ENCODE results near the gene TMEM192. TPM values are rescaled to one million over a fixed set of nuclear protein-coding genes. Genes with fewer than 3 reads are reported as not detected.
A peak's percentile ranks its signal among the peaks of the same experiment; 100 is the strongest.
"Not testable (repeated sequence)": the region's sequence is repeated elsewhere in the genome, so short reads cannot be mapped to it uniquely, and the experiment has no call there.

Gene TMEM192
- 12.5 and 14.9 TPM in 2 replicates for total RNA-seq (2014; rRNA removed)
- polyA plus RNA-seq (2012): 7.8 TPM

DNA sequence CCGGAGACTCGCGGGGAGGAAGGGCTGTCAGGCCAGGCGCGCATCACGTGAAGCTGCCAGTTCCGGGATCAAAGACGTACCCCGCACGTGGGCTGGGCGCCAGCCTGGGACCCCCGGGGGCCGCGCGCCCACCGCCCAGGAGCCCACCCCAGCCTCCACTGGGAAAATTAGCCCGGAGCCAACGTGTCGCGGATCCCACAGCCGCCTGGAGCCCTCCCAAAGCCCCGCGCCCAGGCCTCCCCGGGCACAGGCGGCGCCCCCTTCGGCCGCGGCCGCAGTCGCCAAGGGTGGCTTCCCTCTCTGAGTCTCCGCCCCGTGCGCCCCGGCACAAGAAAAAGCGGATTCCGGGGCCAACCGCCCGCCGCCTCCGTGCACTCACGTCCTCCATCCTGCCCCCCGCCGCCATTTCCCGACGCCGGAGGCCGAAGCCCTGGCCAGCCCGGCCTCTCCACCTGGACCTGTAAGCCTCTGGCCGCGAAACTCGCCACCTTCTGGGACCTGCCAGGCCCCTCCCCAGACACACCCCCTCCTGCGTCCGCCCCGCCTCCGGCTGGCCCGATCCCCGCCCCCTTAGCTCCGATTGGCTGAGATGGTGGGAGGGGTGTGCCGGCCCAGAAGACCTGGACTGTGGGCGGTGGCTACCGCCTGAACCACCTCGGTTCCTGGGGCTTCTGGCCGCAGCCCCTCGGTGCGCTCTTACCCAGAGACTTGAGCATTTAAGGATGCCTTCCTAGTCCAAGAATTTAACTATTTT lies at the start of gene TMEM192:
Gene TMEM192 (minus strand): TSS at position 493 of the 754 bp plus-strand sequence. CDS start 87 bp downstream, at position 406.
- peak; percentile 85 for DNase-seq (ENCODE audit: low read depth)

DNA sequence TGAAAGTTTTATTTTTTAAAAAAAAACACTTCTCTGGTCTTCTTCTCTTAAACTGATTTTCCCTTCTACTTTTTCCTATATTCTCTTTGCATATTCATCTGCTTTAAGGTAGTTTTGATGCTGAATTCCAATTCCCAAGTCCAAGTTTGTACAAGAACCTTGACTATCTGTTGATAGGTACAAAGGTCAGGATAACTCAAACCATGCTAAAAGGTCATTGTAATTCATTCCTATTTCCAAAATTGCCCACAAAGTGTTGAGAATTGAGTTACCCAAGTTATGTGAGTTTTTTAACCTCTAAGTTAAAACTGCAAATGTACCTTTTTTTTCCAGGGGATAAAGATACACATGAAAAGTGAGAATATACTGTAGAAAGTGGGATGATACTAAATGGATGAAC lies 46.1 kb upstream of the TMEM192 start:
- DNase-seq (ENCODE audit: low read depth): no peak

DNA sequence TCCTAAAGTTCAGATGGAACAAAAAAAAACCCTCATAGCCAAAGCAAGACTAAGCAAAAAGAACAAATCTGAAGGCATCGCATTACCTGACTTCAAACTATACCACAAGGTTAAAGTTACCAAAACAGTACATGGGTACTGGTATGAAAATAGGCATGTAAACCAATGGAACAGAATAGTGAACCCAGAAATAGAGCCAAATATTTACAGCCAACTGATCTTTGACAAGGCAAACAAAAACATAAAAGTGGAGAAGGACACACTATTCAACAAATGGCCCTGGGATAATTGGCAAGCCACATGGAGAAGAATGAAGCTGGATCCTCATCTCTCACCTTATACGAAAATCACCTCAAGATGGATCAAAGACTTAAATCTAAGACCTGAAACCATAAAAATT lies 44.2 kb upstream of the TMEM192 start:
- DNase-seq (ENCODE audit: low read depth): no peak

DNA sequence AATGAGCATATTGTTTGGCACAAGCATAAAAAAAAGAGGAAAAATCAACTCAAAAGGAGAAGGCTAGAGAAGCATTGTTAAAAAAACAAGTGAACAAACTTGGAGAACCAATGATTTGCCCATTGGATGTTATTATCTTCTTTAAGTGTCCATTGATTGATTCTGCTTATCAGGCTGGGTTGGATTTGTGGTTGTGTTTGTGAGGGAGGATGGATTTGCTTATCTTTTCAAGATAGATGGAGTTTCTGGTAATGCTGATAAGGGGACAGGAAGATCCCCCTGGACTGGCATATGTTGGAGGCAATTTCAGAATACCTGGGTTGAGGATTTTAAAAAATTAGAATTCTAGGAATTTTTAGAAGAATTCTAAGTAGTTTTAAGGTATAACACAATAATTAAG lies 41.8 kb upstream of the TMEM192 start:
- no peak for DNase-seq (ENCODE audit: low read depth)

DNA sequence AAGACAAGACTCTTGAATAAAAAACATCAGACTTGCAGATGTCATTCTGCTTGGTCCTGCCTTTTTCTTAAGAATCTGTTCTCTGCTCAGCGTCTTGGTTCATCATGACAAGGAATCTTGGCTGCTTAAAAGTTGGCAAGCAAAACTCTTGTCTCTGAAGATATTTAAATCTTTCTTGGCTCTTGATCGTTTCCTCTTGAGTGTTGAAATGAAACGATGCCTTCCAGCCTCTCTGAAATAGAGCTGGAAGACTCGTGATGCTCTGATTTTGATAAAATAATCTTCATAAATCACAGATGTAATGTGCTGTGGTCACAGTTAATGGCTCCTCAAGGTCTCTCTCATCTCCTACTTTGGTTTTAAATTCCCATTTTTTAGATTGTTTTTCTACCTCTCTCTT lies 39.9 kb upstream of the TMEM192 start:
- DNase-seq (ENCODE audit: low read depth): no peak

DNA sequence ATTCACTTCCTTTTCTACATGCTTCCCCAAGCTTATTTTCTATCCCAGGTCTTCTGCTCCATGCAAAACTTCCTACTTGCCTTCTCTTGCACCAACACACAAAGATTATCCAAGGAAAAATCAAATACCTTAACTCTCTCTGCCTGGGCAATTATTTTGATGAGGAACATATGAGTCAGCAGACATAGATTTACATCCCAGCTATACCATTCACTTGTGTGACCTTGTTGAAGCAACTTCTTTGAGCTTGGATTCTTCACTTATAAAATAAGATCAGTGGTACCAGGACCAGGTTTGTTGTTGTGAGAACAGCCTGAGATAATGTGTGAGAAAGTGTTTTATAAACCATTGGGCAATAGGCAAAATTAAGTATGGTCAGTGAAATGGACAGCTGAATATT lies 39.1 kb upstream of the TMEM192 start:
- DNase-seq (ENCODE audit: low read depth): no peak

DNA sequence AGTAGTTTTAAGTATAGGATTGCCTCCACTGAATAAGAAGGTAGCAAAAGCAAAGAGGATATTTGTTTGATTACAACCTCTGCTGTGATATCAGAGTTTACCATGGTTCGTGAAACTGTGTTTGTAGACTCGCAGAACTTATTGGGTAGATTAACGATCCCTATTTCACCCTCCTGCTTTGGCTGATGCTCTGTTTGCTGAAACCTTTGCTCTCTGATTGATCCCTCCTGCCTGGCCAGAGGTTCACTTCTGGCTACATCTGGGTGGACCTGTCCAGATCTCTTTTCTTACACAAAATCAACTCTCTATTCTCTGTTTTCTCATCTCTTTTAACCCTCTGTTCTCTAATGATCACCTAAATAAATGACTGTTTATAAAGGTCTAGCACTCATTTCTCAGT lies 37.9 kb upstream of the TMEM192 start:
- no peak for DNase-seq (ENCODE audit: low read depth)

DNA sequence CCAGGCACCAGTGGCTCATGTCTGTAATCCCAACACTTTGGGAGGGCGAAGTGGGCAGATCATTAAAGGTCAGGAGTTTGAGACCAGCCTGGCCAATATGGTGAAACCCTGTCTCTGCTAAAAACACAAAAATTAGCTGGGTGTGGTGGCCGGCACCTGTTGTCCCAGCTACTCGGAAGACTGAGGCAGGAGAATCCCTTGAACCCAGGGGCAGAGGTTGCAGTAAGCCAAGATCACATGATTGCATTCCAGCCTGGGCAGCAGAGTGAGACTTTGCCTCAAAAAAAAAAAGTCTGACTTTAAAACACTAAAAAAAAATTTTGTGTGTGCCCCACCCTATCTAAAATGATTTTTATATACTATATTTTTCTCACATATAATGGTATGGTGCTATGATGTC lies 26.2 kb upstream of the TMEM192 start:
- no peak for DNase-seq (ENCODE audit: low read depth)

DNA sequence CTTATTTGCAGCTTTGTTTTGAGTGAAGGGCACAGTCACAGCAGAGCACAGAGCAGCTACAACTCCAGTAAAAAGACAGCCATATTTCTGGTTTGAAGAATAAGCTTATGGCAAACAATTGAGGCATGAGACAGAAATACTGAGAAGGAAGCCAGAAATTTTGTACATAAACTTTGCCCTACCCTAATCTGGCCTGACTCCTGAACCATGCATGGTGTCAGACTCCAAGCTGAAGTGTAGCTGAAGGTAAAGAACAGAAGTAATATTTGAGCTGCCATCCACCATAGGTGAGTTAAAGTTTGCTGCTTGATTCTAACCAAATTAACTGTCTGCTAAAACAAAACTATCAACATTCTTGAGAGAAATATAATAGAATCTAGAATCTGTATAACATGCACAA lies 24.5 kb upstream of the TMEM192 start:
- DNase-seq (ENCODE audit: low read depth): no peak

DNA sequence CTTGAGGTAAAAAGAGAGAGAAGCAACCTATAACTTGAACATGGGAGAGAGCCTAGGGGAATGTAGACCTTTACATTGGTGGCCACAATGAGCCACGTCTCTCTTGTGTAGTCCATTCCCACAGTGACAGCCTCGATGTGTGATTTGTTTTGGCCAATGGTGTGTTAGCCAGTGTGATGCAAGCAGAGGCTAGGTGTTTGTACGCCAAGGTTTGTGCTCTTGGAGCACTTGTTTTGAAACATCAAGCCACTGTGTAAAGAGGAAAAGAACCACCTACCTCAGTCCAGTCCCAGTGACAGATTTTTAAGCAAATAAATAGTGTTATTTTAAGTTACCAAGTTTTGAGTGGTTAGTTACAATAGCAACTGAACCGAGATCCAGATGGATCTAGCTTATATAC lies 23.9 kb upstream of the TMEM192 start:
- no peak for DNase-seq (ENCODE audit: low read depth)

DNA sequence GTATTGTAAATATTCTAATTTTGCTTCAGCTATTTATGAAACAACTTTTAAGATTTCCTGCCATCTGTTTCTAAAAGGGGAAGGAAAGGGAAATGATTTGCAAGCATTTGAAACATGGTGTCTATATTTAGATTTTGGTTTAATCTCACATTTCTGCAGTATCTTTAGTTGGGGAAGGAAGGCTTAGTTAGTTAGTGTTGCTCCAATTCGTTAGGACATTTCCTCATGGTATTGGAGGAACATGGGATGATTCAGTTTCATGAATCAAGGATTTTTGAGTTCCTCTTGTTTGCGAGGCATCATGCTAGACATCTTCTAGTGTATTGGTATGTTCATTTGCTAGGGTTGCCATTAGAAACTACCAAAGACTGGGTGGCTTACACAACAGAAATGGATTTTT lies 20.5 kb upstream of the TMEM192 start:
- DNase-seq (ENCODE audit: low read depth): no peak

DNA sequence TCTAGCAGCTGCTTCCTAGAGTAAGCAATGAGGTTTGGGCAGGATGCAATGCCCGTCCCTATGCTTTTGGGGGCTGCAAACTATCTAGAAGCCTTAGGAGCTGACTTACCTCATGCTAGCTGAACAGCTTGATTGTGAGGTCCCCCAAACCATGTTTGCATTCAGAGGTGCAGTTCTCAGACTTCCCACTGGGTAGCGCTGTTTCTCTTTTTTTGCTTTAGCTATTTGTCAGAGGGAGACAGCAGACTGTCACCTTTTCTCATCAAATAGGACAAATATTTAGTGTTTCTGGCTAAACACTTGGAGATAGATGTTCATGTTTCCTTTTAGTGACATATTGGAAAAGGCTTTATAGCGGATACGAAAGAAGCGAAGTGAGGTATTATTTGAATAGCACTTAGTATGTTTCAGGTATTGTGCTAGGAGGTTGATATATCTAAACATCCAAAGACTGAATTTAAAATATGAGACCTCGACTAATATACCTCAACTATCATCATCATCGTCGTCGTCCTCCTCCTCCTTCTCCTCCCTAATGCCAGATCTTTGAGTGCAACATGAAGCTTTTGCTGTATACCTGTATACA lies 18.7 kb upstream of the TMEM192 start:
- peak; percentile 58 for DNase-seq (ENCODE audit: low read depth)

DNA sequence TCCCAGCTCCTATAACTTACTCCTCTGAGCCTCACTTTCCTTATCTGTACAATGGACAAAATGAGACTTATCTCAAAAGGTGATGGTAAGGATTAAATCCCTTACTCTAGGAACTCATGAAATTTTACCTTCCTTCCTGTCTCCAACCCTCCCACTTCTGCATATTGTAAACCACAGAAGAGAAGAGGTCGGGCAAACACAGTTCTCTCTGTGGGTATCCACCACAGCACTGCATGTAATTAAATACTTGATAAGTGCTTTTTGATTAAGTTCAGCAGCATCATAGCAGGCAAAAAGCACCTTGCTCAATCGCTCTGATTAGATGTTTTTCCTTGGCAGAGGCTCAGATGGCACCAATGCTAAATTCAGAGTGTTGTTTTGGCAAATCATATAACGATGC lies 17.3 kb upstream of the TMEM192 start:
- no peak for DNase-seq (ENCODE audit: low read depth)

DNA sequence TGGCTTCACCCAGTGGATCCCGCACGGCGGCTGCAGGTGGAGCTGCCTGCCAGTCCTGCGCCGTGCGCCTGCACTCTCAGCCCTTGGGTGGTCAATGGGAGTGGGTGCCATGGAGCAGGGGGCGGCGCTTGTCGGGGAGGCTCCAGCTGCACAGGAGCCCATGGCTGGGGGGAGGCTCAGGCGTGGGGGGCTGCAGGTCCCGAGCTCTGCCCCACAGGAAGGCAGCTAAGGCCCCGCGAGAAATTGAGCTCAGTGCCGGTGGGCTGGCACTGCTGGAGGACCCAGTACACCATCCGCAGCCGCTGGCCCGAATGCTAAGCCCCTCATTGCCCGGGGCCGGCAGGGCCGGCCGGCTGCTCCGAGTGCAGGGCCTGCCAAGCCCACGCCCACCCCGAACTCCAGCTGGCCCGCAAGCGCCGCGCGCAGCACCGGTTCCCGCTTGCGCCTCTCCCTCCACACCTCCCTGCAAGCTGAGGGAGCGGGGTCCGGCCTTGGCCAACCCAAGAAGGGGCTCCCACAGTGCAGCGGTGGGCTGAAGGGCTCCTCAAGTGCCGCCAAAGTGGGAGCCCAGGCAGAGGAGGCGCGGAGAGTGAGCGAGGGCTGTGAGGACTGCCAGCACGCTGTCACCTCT lies 13.3 kb upstream of the TMEM192 start:
- DNase-seq (ENCODE audit: low read depth): not testable (repeated sequence)

DNA sequence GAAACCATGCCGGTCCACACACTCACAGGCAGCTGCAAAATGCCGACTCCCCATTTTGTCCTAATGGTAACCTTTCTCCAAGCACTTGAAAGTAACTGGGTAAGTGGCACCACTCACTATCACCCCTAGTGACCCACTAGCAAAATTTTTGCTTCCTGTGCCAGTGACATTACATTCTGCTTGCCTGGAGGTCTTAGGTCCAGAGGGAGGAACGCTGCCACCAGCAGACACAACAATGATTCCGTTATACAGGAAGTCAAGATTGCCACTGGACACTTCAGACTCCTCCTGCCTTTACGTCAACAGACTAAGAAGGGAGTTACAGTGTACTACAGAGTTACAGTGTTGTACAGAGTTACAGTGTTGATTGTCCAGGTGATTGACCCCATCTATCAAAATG lies 11.8 kb upstream of the TMEM192 start:
- DNase-seq (ENCODE audit: low read depth): no peak

DNA sequence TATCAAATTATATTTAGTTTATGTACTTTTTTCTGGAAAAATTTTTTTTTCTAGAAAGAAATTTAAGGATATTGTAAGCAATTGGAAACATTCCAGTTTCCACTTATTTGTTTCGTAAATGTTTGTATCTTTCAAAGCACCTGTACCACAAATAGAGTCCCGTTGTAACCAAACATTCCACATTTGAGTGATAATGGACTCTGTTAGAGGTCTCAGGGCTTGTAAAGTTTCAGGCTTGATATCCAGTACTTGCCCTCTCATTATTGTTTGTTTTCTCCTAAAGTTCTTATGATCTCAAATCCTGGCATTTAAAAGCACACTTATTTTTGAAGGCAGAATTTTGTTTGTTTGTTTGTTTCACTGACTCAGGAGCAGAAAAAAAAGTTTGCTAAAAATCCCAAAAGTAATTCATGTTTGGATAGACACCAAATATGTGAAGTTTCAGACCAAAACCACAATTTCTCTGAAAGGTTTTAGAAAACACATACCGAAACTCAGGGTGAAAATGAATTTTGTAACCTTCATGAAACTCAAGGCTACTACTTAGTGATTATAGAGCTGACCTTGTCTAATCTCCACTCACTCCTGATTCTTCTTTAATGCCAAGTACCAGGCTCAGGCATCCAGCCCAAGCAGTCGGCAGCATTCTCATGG lies 5.7 kb upstream of the TMEM192 start:
- no peak for DNase-seq (ENCODE audit: low read depth)

DNA sequence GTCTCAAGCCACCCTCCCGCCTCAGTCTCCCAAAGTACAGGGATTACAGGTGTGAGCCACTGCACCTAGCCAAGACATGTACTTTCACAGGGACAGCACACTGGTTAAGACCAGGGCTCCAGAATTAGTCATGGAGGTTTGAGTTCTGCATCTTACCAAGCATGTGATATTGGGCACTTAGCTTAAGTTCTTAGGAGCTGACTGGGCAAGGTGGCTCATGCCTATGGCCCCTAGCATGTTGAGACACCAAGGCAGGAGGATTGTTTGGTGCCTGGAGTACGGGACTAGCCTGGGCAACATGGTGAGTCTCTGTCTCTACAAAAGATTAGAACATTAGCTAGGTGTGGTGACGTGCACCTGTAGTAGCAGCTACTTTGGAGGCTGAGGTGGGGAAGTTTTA lies 2.6 kb upstream of the TMEM192 start:
- DNase-seq (ENCODE audit: low read depth): no peak

DNA sequence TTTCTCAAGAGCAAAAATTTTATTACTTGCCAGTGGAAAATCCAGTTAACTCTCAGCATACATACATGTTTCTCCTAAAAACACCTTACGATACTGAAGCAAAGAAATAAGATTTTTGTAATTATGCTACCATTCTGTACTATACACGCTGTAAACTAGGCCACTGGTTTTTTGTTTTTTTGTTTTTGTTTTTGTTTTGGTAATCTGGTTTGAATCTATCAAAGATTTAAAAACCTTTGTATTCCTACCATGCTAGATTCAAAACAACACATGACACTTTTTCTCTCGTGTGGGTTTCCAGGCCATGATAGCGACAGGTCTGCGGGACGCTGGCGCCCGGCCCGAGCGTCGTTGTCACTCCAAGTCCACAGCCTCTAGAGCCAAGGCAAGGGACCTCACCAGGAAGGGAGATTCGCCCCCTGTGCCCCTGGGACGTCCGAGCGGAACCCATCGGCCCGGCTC lies 723 bp downstream of the TMEM192 start:
- DNase-seq (ENCODE audit: low read depth): no peak

DNA sequence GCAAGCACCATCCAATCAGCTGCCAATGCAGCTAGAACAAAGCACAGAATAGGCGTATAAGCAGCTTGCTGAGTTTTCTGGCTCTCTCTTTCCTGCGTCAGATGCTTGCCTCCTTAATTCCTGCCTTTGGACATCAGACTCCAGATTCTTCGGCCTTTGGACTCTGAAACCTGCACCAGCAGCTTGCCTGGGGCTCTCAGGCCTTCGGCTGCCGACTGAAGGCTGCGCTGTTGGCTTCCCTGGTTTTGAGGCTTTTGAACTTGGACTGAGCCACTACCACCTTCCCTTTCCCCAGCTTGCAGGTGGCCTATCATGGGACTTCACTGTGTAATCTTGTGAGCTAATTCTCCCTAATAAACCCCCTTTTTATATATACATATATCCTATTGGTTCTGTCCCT lies 6.1 kb downstream of the TMEM192 start:
- DNase-seq (ENCODE audit: low read depth): no peak

DNA sequence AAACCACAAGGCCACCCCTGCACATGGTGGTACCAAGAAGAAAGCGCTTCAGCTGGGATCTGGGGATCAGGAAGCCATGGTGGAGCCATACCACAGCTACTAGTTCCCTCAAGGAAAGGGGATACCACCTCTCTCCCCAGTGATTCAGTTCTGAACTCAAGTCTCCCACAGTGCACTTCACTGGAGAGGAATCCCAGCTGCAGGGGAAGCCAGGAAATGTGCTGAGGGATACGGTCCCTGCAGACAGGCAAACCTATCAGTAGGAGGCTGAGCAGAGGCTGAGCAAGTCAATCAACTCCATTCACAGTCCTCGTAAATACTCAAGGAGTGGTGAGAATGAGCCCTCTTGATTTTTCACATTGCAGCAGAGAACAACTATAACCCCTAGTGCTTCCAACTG lies 11.0 kb downstream of the TMEM192 start:
- DNase-seq (ENCODE audit: low read depth): no peak

DNA sequence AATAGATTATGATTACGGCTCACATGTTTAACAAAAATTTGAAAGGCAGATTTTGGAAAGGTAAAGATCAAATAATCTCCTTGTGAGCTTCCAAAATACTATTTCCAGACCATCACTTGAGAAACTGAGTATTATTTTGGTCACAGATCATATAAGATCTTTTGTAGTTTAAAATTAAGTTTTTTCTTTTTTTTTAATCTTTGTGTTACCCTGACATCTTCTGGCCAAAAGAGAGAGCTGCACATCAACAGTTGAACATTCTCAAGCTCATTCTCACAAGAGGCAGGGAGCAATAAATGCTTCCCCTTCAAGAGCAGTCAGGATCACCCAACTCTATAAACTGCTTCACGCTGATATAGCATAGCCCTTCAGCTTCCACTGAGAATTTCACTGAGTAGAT lies 15.9 kb downstream of the TMEM192 start:
- peak; percentile 22 for DNase-seq (ENCODE audit: low read depth)

DNA sequence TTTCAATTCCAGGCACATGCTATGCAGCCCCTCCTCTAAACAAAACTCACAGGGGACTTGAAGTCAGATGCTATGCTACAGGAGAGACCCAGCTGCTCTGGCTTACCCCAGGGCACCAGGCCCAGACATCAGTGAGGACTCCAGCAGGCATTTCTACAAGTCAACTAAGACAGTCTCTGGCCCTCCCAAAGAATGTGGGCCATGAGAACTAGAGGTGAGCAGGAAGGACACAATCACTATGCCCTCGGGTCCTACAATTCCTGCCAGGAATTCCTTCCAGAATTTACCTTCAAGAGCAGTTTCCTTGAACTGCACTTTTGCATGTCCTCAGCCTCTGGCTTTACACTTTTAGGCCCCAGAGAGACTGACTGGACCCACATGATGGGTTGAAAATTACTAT lies 17.4 kb downstream of the TMEM192 start:
- no peak for DNase-seq (ENCODE audit: low read depth)

Data from LHCN-M2 (cell line).